Gastrocnemius medialis (tissue), 4 donors: Measurements from ENCODE around the gene WASHC4. TPM values are rescaled to one million over a fixed set of nuclear protein-coding genes. Genes with fewer than 3 reads are reported as not detected.

Experiments used
- ATAC-seq, 2 donors: fragments of 150-250 bp; one replicate each; pipeline ENCODE4 v1.9.1; 2016
- DNase-seq, 2 donors: peaks; one replicate each; pipeline ENCODE4 v3.0.0-alpha.2; 2019
- H3K27ac ChIP-seq, 4 donors: fragments of 200-600 bp; sonication (generic); 1 replicate in 1 of 4; 2 replicates in 3 of 4; pipeline ENCODE4 v1.5.1; 2016 to 2018; ENCODE audit warnings: mild to moderate bottlenecking in 2 of 4, moderate library complexity in 1 of 4
- H3K27me3 ChIP-seq, 3 donors: fragments of 200-600 bp; sonication (generic) in 2 of 3; 1 replicate in 1 of 3; 2 replicates in 2 of 3; pipeline versions ENCODE4 v1.5.1 to v1.6.0; 2016 to 2019; ENCODE audit warnings: mild to moderate bottlenecking in 1 of 3, moderate library complexity in 1 of 3
- H3K36me3 ChIP-seq, 2 donors: fragments of 200-600 bp; sonication (generic) in 1 of 2; one replicate each; pipeline ENCODE4 v1.5.1; 2017 to 2018
- H3K4me1 ChIP-seq, 2 donors: fragments of 200-600 bp; sonication (generic) in 1 of 2; one replicate each; pipeline ENCODE4 v1.5.1; 2016 to 2017; ENCODE audit warnings: mild to moderate bottlenecking in 2 of 2
- H3K4me3 ChIP-seq, 4 donors: fragments of 200-600 bp; sonication (generic) in 3 of 4; 1 replicate in 1 of 4; 2 replicates in 3 of 4; pipeline ENCODE4 v1.5.1; 2016 to 2019; ENCODE audit warnings: mild to moderate bottlenecking in 2 of 4
- H3K9me3 ChIP-seq, 3 donors: fragments of 200-600 bp; sonication (generic) in 2 of 3; 1 replicate in 1 of 3; 2 replicates in 2 of 3; pipeline ENCODE4 v1.5.1; 2016 to 2019
- CTCF ChIP-seq, 5 experiments: fragments of 450-650 bp in 3 of 5; fragments of 200-600 bp in 2 of 5; sonication (generic) in 2 of 5; IDR thresholded peaks in 4 of 5; conservative IDR thresholded peaks in 1 of 5; 1 replicate in 4 of 5; 2 replicates in 1 of 5; pipeline ENCODE4 v1.5.1; 2016 to 2019; ENCODE audit warnings: antibody characterized with exemption in 5 of 5, mild to moderate bottlenecking in 3 of 5, moderate library complexity in 3 of 5
- POLR2A ChIP-seq, 2 donors: fragments of 450-650 bp; IDR thresholded peaks; one replicate each; pipeline ENCODE4 v1.6.1; 2017; ENCODE audit warnings: antibody characterized with exemption in 2 of 2, mild to moderate bottlenecking in 2 of 2, moderate library complexity in 2 of 2
- in situ Hi-C, 4 donors: fragments of 200-750 bp; cut with MboI; loops; one replicate each; pipeline versions ENCODE4 v1.15.0 to v1.8.0; 2017; ENCODE audit warnings: low sequenced_read_pairs in 4 of 4
- intact Hi-C: fragments of 100-400 bp; cut with DNase I; formaldehyde crosslinking; loops from one replicate; pipeline ENCODE4 v1.15.1; 2023; ENCODE audit warnings: low total_unique reads
- total RNA-seq, 4 donors: library from RNA; depleted of rRNA; stranded (reverse); fragments of >200 nt; gene quantifications; one replicate each; pipeline versions ENCODE4 v1.1.0 to v1.2.3, GENCODE V29; 2016

WASHC4 gene
- total RNA-seq, 4 donors from 2014 or later, result 23.6 to 53.2 (median 36.7) TPM

GRCh38 chr12:105158876-105159275 is 51.3 kb downstream of the WASHC4 start:
- intact Hi-C loops, result loop anchor here (5.0 kb wide), 1 partner anchor 42 kb away; no protein-coding TSS in a partner anchor

GRCh38 chr12:105162174-105162573 is 54.6 kb downstream of the WASHC4 start:
- H3K27me3 ChIP-seq, result no peaks in the 10 kb centered on the region
- intact Hi-C loops, result no loop called here
- in situ Hi-C loops, result no loop called here
- TF ChIP-seq CTCF (IDR thresholded peaks at IDR 0.05 in 4 of 5, conservative IDR thresholded peaks at IDR 0.05 in 1 of 5) (no peak), POLR2A (IDR thresholded peaks at IDR 0.05) (no peak)
- no peak overlapping the region for H3K27ac ChIP-seq
- no peaks in the 10 kb centered on the region for H3K9me3 ChIP-seq
- H3K4me3 ChIP-seq, result no peak overlapping the region
- peaks cover 3 to 88% of the 10 kb centered on the region in 2 donors for H3K36me3 ChIP-seq
- no peaks in the 10 kb centered on the region for H3K4me1 ChIP-seq
- ATAC-seq (no peak), DNase-seq (no peak)

More at GRCh38 chr12:105158876-105159275, 51.3 kb downstream of the WASHC4 start:
- TF ChIP-seq CTCF (IDR thresholded peaks at IDR 0.05 in 4 of 5, conservative IDR thresholded peaks at IDR 0.05 in 1 of 5), result no peak
- no peak for TF ChIP-seq POLR2A (IDR thresholded peaks at IDR 0.05)
- no peaks in the 10 kb centered on the region for H3K9me3 ChIP-seq
- in situ Hi-C loops, result no loop called here
- no peak overlapping the region for H3K27ac ChIP-seq
- no peak overlapping the region for H3K4me3 ChIP-seq
- H3K36me3 ChIP-seq, result peaks cover 3 to 77% of the 10 kb centered on the region in 2 donors
- DNase-seq (no peak), ATAC-seq (no peak)
- no peaks in the 10 kb centered on the region for H3K27me3 ChIP-seq
- H3K4me1 ChIP-seq, result no peaks in the 10 kb centered on the region

DNA sequence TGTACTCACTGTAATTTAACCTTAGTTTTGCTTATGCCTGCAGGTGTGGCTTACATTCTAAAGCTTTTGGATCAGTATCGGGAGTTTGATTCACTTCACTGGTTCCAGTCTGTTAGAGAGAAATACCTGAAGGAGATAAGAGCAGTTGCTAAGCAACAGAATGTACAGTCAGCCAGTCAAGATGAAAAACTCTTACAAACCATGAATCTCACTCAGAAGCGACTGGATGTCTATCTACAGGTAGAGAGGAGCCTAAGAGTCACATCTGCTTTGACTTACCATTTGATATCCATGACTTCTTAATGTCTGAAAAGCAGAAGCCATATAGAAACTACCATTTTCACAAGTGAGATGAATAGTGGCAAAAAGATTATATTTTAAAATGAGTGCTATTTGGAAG is 56.5 kb downstream of the WASHC4 start:
- in situ Hi-C loops, result no loop called here
- H3K27ac ChIP-seq, result no peak overlapping the region
- H3K27me3 ChIP-seq, result no peaks in the 10 kb centered on the region
- H3K4me1 ChIP-seq, result no peaks in the 10 kb centered on the region
- H3K4me3 ChIP-seq, result no peak overlapping the region
- H3K9me3 ChIP-seq, result no peaks in the 10 kb centered on the region
- ATAC-seq (no peak), DNase-seq (no peak)
- intact Hi-C loops, result no loop called here
- peaks cover 3 to 92% of the 10 kb centered on the region in 2 donors for H3K36me3 ChIP-seq
- no peak for TF ChIP-seq CTCF (IDR thresholded peaks at IDR 0.05 in 4 of 5, conservative IDR thresholded peaks at IDR 0.05 in 1 of 5)
- TF ChIP-seq POLR2A (IDR thresholded peaks at IDR 0.05), result no peak

GRCh38 chr12:105166736-105167135 is 59.2 kb downstream of the WASHC4 start:
- in situ Hi-C loops, result no loop called here
- H3K4me3 ChIP-seq, result no peak overlapping the region
- no peak for ATAC-seq
- H3K27ac ChIP-seq, result no peak overlapping the region
- no peaks in the 10 kb centered on the region for H3K27me3 ChIP-seq
- H3K36me3 ChIP-seq, result peaks cover 0 to 90% of the 10 kb centered on the region in 2 donors
- no peaks in the 10 kb centered on the region for H3K4me1 ChIP-seq
- intact Hi-C loops, result no loop called here
- no peaks in the 10 kb centered on the region for H3K9me3 ChIP-seq
- TF ChIP-seq POLR2A (IDR thresholded peaks at IDR 0.05) (no peak), CTCF (IDR thresholded peaks at IDR 0.05 in 4 of 5, conservative IDR thresholded peaks at IDR 0.05 in 1 of 5) (no peak)
- DNase-seq, result no peak

- DNase-seq, result no peak
- Histone ChIP-seq H3K36me3 (peaks cover 0 to 90% of the 10 kb centered on the region in 2 donors), H3K4me1 (no peaks in the 10 kb centered on the region), H3K27ac (no peak overlapping the region), H3K4me3 (no peak overlapping the region), H3K27me3 (no peaks in the 10 kb centered on the region), H3K9me3 (no peaks in the 10 kb centered on the region)
- intact Hi-C loops (no loop called here), in situ Hi-C loops (no loop called here)
- TF ChIP-seq POLR2A (IDR thresholded peaks at IDR 0.05), result no peak
- TF ChIP-seq CTCF (IDR thresholded peaks at IDR 0.05 in 4 of 5, conservative IDR thresholded peaks at IDR 0.05 in 1 of 5), result no peak
- no peak for ATAC-seq
Measured at GRCh38 chr12:105167346-105167745, 59.8 kb downstream of the WASHC4 start.
